Progenitor cell of endocrine pancreas (in vitro differentiated cells): Measurements from ENCODE around the gene ZNF717. TPM values are rescaled to one million over a fixed set of nuclear protein-coding genes. Genes with fewer than 3 reads are reported as not detected.

ENCODE experiments used
- DNase-seq: peaks from one replicate; pipeline ENCODE4 v3.0.0; 2021; ENCODE audit warnings: low spot score; ENCODE audit not compliant: unreplicated experiment
- H3K27ac Mint-ChIP-seq: 2 replicates; pipeline ENCODE4 v1.8.0; 2021; ENCODE audit warnings: mild to moderate bottlenecking, moderate library complexity, mixed read lengths
- H3K27me3 Mint-ChIP-seq: 2 replicates; pipeline ENCODE4 v1.8.0; 2021; ENCODE audit warnings: mixed read lengths
- H3K36me3 Mint-ChIP-seq: 2 replicates; pipeline ENCODE4 v1.8.0; 2022; ENCODE audit warnings: mixed read lengths; ENCODE audit not compliant: insufficient read depth
- H3K4me1 Mint-ChIP-seq: 2 replicates; pipeline ENCODE4 v1.8.0; 2021; ENCODE audit warnings: low read depth, mixed read lengths
- H3K4me3 Mint-ChIP-seq: 2 replicates; pipeline ENCODE4 v1.8.0; 2021; ENCODE audit warnings: low read depth, mild to moderate bottlenecking, moderate library complexity, mixed read lengths
- H3K9me3 Mint-ChIP-seq: 2 replicates; pipeline ENCODE4 v1.8.0; 2021; ENCODE audit warnings: low read depth, mixed read lengths
- microRNA-seq: library from miRNA; unstranded; fragments of <30 nt; microRNA quantifications from one replicate; pipeline ENCODE4 v1.1.0, GENCODE V29; 2020; ENCODE audit warnings: borderline number of aligned reads; ENCODE audit not compliant: unreplicated experiment
- total RNA-seq: library from RNA; stranded (reverse); gene quantifications from 2 replicates; pipeline ENCODE4 v1.2.1, GENCODE V29; 2021
- TF ChIP-seq, protein P1 (sequence below): fragments of 200-600 bp; sonication (generic); IDR thresholded peaks from one replicate; pipeline ENCODE4 v1.5.0; 2021; ENCODE audit warnings: antibody characterized with exemption, mild to moderate bottlenecking; ENCODE audit not compliant: unreplicated experiment

ZNF717 gene
- total RNA-seq, 1 donor from 2014 or later: 14.7 TPM

DNA sequence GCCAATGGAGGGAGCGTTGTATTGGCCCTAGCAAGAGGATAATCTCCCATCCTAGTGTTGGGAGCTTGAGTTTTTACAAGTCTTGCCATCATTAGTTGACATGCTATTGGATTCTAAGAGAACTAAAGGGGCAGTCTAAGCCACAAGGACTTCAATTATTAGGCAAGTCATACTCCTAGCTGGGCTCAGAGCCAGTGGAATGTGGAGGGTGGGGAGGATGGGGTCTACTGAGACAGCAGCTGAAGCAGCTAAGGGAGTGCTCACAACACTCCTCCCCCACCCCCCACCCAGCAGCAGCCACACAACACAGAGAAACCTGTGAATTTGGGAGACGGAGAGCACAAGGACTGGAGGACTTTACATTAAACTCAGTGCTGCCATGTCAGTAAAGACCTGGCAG lies 93.3 kb downstream of the ZNF717 start:
- Mint-ChIP-seq H3K27ac (no peak overlapping the region), H3K4me1 (no peaks in the 10 kb centered on the region), H3K36me3 (peaks cover 10% of the 10 kb centered on the region), H3K9me3 (peaks cover 14% of the 10 kb centered on the region), H3K4me3 (no peak overlapping the region), H3K27me3 (no peaks in the 10 kb centered on the region)
- no peak for DNase-seq
- TF ChIP-seq, protein P1, sequence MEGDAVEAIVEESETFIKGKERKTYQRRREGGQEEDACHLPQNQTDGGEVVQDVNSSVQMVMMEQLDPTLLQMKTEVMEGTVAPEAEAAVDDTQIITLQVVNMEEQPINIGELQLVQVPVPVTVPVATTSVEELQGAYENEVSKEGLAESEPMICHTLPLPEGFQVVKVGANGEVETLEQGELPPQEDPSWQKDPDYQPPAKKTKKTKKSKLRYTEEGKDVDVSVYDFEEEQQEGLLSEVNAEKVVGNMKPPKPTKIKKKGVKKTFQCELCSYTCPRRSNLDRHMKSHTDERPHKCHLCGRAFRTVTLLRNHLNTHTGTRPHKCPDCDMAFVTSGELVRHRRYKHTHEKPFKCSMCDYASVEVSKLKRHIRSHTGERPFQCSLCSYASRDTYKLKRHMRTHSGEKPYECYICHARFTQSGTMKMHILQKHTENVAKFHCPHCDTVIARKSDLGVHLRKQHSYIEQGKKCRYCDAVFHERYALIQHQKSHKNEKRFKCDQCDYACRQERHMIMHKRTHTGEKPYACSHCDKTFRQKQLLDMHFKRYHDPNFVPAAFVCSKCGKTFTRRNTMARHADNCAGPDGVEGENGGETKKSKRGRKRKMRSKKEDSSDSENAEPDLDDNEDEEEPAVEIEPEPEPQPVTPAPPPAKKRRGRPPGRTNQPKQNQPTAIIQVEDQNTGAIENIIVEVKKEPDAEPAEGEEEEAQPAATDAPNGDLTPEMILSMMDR: no peak

DNA sequence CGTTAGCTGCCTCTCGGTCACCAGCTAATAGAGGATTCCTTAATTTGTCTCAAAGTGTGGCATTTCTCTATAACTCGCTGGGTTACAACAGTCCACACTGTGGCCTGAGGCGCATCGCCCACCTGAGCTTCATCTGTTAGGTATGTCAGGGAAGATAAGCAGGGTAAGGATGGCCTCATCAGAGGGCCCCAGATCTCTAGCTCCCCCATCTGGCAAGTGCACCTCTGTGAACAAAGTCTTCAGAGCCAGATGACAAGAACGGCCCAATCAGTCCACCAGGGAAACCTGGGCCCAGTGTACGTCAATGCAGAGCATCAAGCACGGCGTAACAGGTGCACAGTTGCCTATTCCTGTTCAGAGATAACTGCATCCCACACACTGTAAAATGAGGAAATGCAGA lies 98.0 kb downstream of the ZNF717 start:
- H3K27me3 Mint-ChIP-seq: no peaks in the 10 kb centered on the region
- TF ChIP-seq, protein P1: no peak
- H3K4me1 Mint-ChIP-seq: no peaks in the 10 kb centered on the region

More for the DNA sequence above, 98.0 kb downstream of the ZNF717 start:
- Mint-ChIP-seq H3K36me3 (peaks cover 5% of the 10 kb centered on the region), H3K27ac (no peak overlapping the region), H3K4me3 (no peak overlapping the region), H3K9me3 (peaks cover 8% of the 10 kb centered on the region)
- DNase-seq: no peak

Small RNAs within 50 kb of the gene (microRNA-seq; reads per million reads assigned to microRNA genes)
- gene MIR4273: not detected

Other genes with a start within 250 kb of the ZNF717 start
- gene FRG2C, start 121.2 kb downstream of the ZNF717 start, total RNA-seq: not detected in 2 replicates